GM23338 (cell line): ENCODE data around the gene CRYGB. TPM values are rescaled to one million over a fixed set of nuclear protein-coding genes. Genes with fewer than 3 reads are reported as not detected.

Experiments
- ATAC-seq: fragments of 200-7000 bp; cut with Tn5 transposase; 3 replicates; pipeline ENCODE4 v1.9.1; 2020
- DNase-seq: peaks from one replicate; pipeline ENCODE4 v3.0.0-alpha.2; 2015; ENCODE audit warnings: low spot score
- H2AFZ ChIP-seq: fragments of 200-600 bp; sonication (generic); 2 replicates; pipeline ENCODE4 v1.8.0; 2016; ENCODE audit warnings: antibody characterized with exemption, mild to moderate bottlenecking, moderate library complexity
- H3F3A ChIP-seq: fragments of 200-600 bp; sonication (generic); replicated peaks from 2 replicates; pipeline ENCODE4 v1.8.0; 2017; ENCODE audit warnings: antibody characterized with exemption, mixed run types, low read depth
- H3K27ac ChIP-seq: fragments of 200-600 bp; sonication (generic); 2 replicates; pipeline ENCODE4 v1.6.1; 2016; ENCODE audit warnings: low read depth
- H3K27me3 ChIP-seq: fragments of 200-600 bp; sonication (generic); 2 replicates; pipeline ENCODE4 v1.8.0; 2016; ENCODE audit warnings: mild to moderate bottlenecking, mixed run types, moderate library complexity; ENCODE audit not compliant: insufficient read depth
- H3K36me3 ChIP-seq: fragments of 200-600 bp; sonication (generic); 2 replicates; pipeline ENCODE4 v1.8.0; 2016; ENCODE audit warnings: mild to moderate bottlenecking; ENCODE audit not compliant: insufficient read depth
- H3K4me1 ChIP-seq: fragments of 200-600 bp; sonication (generic); 2 replicates; pipeline ENCODE4 v1.8.0; 2016; ENCODE audit warnings: mild to moderate bottlenecking, moderate library complexity; ENCODE audit not compliant: insufficient read depth
- H3K4me2 ChIP-seq: fragments of 200-600 bp; sonication (generic); 2 replicates; pipeline ENCODE4 v1.7.1; 2017; ENCODE audit warnings: mixed run types
- H3K4me3 ChIP-seq: fragments of 200-600 bp; sonication (generic); 2 replicates; pipeline ENCODE4 v1.6.1; 2016; ENCODE audit warnings: mixed run types
- H3K79me2 ChIP-seq: fragments of 200-600 bp; sonication (generic); replicated peaks from 2 replicates; pipeline ENCODE4 v1.8.0; 2017; ENCODE audit warnings: mild to moderate bottlenecking; ENCODE audit not compliant: insufficient read depth
- H3K9me2 ChIP-seq: fragments of 200-600 bp; sonication (generic); 2 replicates; pipeline ENCODE4 v1.8.0; 2017; ENCODE audit not compliant: insufficient read depth
- H4K20me1 ChIP-seq: fragments of 200-600 bp; sonication (generic); replicated peaks from 2 replicates; pipeline ENCODE4 v1.8.0; 2017; ENCODE audit warnings: mild to moderate bottlenecking; ENCODE audit not compliant: insufficient read depth
- H3K27ac Mint-ChIP-seq: 2 replicates; pipeline ENCODE4 v1.8.0; 2020; ENCODE audit warnings: inconsistent platforms, mild to moderate bottlenecking, moderate library complexity, mixed read lengths
- H3K27me3 Mint-ChIP-seq: 3 replicates; pipeline ENCODE4 v1.8.0; 2022; ENCODE audit warnings: low read depth, mild to moderate bottlenecking, moderate library complexity, mixed read lengths, inconsistent platforms; ENCODE audit not compliant: insufficient read depth, poor library complexity
- H3K36me3 Mint-ChIP-seq: 3 replicates; pipeline ENCODE4 v1.8.0; 2021; ENCODE audit warnings: low read depth, mild to moderate bottlenecking, inconsistent platforms, moderate library complexity, mixed read lengths
- H3K4me1 Mint-ChIP-seq: 3 replicates; pipeline ENCODE4 v1.8.0; 2020; ENCODE audit warnings: mild to moderate bottlenecking, inconsistent platforms, mixed read lengths
- H3K4me3 Mint-ChIP-seq: 3 replicates; pipeline ENCODE4 v1.8.0; 2021; ENCODE audit warnings: moderate library complexity, mild to moderate bottlenecking, inconsistent platforms, mixed read lengths
- H3K9me3 Mint-ChIP-seq: 3 replicates; pipeline ENCODE4 v1.8.0; 2020; ENCODE audit warnings: moderate library complexity, mild to moderate bottlenecking, inconsistent platforms, mixed read lengths
- CREB1 ChIP-seq: fragments of 250-450 bp; sonication (Bioruptor Pico); IDR thresholded peaks from 2 replicates; pipeline ENCODE4 v1.5.0; 2020; ENCODE audit warnings: low read depth, mild to moderate bottlenecking, moderate library complexity
- EZH2 ChIP-seq: fragments of 200-600 bp; sonication (generic); IDR thresholded peaks from one replicate; pipeline ENCODE4 v1.8.0; 2017; ENCODE audit warnings: antibody characterized with exemption, mild to moderate bottlenecking, low read depth; ENCODE audit not compliant: unreplicated experiment
- EZH2phosphoT487 ChIP-seq: fragments of 200-600 bp; sonication (generic); IDR thresholded peaks from one replicate; pipeline ENCODE4 v1.8.1; 2018; ENCODE audit warnings: antibody characterized with exemption; ENCODE audit not compliant: unreplicated experiment
- JUNB ChIP-seq: IDR thresholded peaks from one replicate; pipeline ENCODE4 v1.6.1; 2016; ENCODE audit warnings: antibody characterized with exemption; ENCODE audit not compliant: unreplicated experiment
- NANOG ChIP-seq: IDR thresholded peaks from 2 replicates; pipeline ENCODE4 v1.6.1; 2016; ENCODE audit warnings: antibody characterized with exemption, borderline replicate concordance
- POLR2AphosphoS5 ChIP-seq: IDR thresholded peaks from 2 replicates; pipeline ENCODE4 v1.6.1; 2016; ENCODE audit warnings: antibody characterized with exemption, low read depth
- STAT1 ChIP-seq: IDR thresholded peaks from one replicate; pipeline ENCODE4 v1.6.1; 2016; ENCODE audit warnings: antibody characterized with exemption; ENCODE audit not compliant: unreplicated experiment
- ZNF114 ChIP-seq: fragments of 250-450 bp; sonication (Bioruptor Pico); IDR thresholded peaks from 2 replicates; pipeline ENCODE4 v1.5.0; 2020; ENCODE audit warnings: mild to moderate bottlenecking, moderate library complexity
- ZNF331 ChIP-seq: fragments of 250-450 bp; sonication (Bioruptor Pico); IDR thresholded peaks from 2 replicates; pipeline ENCODE4 v1.5.0; 2020; ENCODE audit warnings: low read depth, mild to moderate bottlenecking, moderate library complexity
- polyA plus RNA-seq: library from polyadenylated mRNA; unstranded; fragments of >200 nt; fragmentation: Nextera tagmentation; extraction: Ambion mirVana; gene quantifications from 2 replicates; pipeline ENCODE4 v1.2.1, GENCODE V29; 2016
- total RNA-seq: library from RNA; depleted of rRNA; stranded (reverse); fragments of >200 nt; shearing (Covaris generic); gene quantifications from 2 replicates; pipeline ENCODE4 v1.2.3, GENCODE V29; 2014
- TF ChIP-seq, protein P1 (sequence below), 2 experiments: fragments of 200-600 bp in 1 of 2; sonication (generic) in 1 of 2; conservative IDR thresholded peaks; 2 replicates each; pipeline versions ENCODE4 v1.5.1 to v1.6.1; 2016 to 2017; ENCODE audit warnings: antibody characterized with exemption in 2 of 2, low read depth in 2 of 2, mild to moderate bottlenecking in 2 of 2, moderate library complexity in 1 of 2
- TF ChIP-seq, protein P2 (sequence below): IDR thresholded peaks from 2 replicates; pipeline ENCODE4 v1.6.1; 2016; ENCODE audit warnings: antibody characterized with exemption
- TF ChIP-seq, protein P3 (sequence below): fragments of 250-450 bp; sonication (Bioruptor Pico); IDR thresholded peaks from 2 replicates; pipeline ENCODE4 v1.5.0; 2020; ENCODE audit warnings: mild to moderate bottlenecking, moderate library complexity
- TF ChIP-seq, protein P4 (sequence below): IDR thresholded peaks from one replicate; pipeline ENCODE4 v1.6.1; 2018; ENCODE audit warnings: antibody characterized with exemption; ENCODE audit not compliant: unreplicated experiment

Gene CRYGB
- total and polyA plus RNA-seq, 2 experiments from 2014 or later = 0.92 to 1.9 TPM

DNA sequence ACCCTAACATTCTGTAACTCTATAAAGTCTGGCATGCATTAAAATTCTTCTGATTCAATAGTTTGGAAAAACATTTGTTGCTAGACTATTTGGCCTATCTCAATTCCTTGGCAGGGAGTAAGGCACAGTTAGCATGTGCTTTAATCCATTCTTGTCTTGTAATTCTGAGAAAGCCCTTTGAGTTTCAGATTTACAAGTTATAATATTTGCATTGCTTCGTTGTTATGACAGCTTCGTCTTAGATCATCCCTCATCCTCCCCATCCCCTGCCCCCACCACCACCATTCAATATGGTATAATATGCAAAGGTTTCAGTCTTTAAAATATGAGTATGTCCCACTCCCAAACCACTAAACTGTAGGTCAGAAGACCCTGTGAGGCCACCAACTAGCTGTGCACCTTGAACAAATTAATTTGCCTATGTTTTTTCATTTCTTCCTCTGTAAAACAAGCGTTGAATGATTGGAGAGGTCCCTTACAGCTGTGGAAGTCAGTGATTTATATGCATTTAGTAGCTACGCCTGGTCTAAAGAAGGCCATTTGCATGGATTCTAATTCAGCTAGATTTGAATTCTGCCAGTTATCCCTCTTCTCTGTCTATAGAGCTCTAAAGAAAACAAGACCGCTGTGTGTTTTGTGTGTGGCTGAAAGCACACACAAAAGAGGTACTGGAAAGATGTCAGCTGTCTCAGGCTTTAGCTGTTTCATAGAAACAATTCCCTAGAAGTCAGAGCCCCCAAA is 43.3 kb upstream of the CRYGB start:
- TF ChIP-seq, protein P1, sequence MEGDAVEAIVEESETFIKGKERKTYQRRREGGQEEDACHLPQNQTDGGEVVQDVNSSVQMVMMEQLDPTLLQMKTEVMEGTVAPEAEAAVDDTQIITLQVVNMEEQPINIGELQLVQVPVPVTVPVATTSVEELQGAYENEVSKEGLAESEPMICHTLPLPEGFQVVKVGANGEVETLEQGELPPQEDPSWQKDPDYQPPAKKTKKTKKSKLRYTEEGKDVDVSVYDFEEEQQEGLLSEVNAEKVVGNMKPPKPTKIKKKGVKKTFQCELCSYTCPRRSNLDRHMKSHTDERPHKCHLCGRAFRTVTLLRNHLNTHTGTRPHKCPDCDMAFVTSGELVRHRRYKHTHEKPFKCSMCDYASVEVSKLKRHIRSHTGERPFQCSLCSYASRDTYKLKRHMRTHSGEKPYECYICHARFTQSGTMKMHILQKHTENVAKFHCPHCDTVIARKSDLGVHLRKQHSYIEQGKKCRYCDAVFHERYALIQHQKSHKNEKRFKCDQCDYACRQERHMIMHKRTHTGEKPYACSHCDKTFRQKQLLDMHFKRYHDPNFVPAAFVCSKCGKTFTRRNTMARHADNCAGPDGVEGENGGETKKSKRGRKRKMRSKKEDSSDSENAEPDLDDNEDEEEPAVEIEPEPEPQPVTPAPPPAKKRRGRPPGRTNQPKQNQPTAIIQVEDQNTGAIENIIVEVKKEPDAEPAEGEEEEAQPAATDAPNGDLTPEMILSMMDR (conservative IDR thresholded peaks at IDR 0.05; ENCODE audit: low read depth in 2 of 2) = no peak
- TF ChIP-seq, protein P2, sequence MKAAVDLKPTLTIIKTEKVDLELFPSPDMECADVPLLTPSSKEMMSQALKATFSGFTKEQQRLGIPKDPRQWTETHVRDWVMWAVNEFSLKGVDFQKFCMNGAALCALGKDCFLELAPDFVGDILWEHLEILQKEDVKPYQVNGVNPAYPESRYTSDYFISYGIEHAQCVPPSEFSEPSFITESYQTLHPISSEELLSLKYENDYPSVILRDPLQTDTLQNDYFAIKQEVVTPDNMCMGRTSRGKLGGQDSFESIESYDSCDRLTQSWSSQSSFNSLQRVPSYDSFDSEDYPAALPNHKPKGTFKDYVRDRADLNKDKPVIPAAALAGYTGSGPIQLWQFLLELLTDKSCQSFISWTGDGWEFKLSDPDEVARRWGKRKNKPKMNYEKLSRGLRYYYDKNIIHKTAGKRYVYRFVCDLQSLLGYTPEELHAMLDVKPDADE = no peak
- TF ChIP-seq, protein P3, sequence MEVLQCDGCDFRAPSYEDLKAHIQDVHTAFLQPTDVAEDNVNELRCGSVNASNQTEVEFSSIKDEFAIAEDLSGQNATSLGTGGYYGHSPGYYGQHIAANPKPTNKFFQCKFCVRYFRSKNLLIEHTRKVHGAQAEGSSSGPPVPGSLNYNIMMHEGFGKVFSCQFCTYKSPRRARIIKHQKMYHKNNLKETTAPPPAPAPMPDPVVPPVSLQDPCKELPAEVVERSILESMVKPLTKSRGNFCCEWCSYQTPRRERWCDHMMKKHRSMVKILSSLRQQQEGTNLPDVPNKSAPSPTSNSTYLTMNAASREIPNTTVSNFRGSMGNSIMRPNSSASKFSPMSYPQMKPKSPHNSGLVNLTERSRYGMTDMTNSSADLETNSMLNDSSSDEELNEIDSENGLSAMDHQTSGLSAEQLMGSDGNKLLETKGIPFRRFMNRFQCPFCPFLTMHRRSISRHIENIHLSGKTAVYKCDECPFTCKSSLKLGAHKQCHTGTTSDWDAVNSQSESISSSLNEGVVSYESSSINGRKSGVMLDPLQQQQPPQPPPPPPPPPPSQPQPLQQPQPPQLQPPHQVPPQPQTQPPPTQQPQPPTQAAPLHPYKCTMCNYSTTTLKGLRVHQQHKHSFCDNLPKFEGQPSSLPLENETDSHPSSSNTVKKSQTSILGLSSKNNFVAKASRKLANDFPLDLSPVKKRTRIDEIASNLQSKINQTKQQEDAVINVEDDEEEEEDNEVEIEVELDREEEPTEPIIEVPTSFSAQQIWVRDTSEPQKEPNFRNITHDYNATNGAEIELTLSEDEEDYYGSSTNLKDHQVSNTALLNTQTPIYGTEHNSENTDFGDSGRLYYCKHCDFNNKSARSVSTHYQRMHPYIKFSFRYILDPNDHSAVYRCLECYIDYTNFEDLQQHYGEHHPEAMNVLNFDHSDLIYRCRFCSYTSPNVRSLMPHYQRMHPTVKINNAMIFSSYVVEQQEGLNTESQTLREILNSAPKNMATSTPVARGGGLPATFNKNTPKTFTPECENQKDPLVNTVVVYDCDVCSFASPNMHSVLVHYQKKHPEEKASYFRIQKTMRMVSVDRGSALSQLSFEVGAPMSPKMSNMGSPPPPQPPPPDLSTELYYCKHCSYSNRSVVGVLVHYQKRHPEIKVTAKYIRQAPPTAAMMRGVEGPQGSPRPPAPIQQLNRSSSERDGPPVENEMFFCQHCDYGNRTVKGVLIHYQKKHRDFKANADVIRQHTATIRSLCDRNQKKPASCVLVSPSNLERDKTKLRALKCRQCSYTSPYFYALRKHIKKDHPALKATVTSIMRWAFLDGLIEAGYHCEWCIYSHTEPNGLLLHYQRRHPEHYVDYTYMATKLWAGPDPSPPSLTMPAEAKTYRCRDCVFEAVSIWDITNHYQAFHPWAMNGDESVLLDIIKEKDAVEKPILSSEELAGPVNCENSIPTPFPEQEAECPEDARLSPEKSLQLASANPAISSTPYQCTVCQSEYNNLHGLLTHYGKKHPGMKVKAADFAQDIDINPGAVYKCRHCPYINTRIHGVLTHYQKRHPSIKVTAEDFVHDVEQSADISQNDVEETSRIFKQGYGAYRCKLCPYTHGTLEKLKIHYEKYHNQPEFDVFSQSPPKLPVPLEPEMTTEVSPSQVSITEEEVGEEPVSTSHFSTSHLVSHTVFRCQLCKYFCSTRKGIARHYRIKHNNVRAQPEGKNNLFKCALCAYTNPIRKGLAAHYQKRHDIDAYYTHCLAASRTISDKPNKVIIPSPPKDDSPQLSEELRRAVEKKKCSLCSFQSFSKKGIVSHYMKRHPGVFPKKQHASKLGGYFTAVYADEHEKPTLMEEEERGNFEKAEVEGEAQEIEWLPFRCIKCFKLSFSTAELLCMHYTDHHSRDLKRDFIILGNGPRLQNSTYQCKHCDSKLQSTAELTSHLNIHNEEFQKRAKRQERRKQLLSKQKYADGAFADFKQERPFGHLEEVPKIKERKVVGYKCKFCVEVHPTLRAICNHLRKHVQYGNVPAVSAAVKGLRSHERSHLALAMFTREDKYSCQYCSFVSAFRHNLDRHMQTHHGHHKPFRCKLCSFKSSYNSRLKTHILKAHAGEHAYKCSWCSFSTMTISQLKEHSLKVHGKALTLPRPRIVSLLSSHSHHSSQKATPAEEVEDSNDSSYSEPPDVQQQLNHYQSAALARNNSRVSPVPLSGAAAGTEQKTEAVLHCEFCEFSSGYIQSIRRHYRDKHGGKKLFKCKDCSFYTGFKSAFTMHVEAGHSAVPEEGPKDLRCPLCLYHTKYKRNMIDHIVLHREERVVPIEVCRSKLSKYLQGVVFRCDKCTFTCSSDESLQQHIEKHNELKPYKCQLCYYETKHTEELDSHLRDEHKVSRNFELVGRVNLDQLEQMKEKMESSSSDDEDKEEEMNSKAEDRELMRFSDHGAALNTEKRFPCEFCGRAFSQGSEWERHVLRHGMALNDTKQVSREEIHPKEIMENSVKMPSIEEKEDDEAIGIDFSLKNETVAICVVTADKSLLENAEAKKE (CRISPR knock-in tag) = no peak
- TF ChIP-seq STAT1 (no peak), POLR2AphosphoS5 (no peak), ZNF114 (CRISPR knock-in tag) (no peak), JUNB (no peak), NANOG (no peak), ZNF331 (CRISPR knock-in tag) (no peak), CREB1 (no peak), EZH2phosphoT487 (no peak), EZH2 (no peak)
- TF ChIP-seq, protein P4, sequence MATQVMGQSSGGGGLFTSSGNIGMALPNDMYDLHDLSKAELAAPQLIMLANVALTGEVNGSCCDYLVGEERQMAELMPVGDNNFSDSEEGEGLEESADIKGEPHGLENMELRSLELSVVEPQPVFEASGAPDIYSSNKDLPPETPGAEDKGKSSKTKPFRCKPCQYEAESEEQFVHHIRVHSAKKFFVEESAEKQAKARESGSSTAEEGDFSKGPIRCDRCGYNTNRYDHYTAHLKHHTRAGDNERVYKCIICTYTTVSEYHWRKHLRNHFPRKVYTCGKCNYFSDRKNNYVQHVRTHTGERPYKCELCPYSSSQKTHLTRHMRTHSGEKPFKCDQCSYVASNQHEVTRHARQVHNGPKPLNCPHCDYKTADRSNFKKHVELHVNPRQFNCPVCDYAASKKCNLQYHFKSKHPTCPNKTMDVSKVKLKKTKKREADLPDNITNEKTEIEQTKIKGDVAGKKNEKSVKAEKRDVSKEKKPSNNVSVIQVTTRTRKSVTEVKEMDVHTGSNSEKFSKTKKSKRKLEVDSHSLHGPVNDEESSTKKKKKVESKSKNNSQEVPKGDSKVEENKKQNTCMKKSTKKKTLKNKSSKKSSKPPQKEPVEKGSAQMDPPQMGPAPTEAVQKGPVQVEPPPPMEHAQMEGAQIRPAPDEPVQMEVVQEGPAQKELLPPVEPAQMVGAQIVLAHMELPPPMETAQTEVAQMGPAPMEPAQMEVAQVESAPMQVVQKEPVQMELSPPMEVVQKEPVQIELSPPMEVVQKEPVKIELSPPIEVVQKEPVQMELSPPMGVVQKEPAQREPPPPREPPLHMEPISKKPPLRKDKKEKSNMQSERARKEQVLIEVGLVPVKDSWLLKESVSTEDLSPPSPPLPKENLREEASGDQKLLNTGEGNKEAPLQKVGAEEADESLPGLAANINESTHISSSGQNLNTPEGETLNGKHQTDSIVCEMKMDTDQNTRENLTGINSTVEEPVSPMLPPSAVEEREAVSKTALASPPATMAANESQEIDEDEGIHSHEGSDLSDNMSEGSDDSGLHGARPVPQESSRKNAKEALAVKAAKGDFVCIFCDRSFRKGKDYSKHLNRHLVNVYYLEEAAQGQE = no peak
- H3K4me3 ChIP-seq = no peak overlapping the region
- no peak overlapping the region for H3K27ac ChIP-seq
- Mint-ChIP-seq H3K27me3 (peaks cover 2% of the 10 kb centered on the region), H3K9me3 (no peaks in the 10 kb centered on the region), H3K27ac (no peak overlapping the region), H3K4me3 (no peak overlapping the region), H3K4me1 (peaks cover 59% of the 10 kb centered on the region), H3K36me3 (no peaks in the 10 kb centered on the region)
- H3K79me2 ChIP-seq = no peaks in the 10 kb centered on the region
- no peaks in the 10 kb centered on the region for H3K9me2 ChIP-seq
- 0 out of 2 replicates have a peak, but pooled peaks cover 3% of the 10 kb centered on the region for H3F3A ChIP-seq
- DNase-seq = no peak
- H2AFZ ChIP-seq = no peak overlapping the region; the same call in 1 of the 2 replicates
- H4K20me1 ChIP-seq = no peaks in the 10 kb centered on the region
- H3K4me2 ChIP-seq = peak overlapping the region; percentile 66
- H3K36me3 ChIP-seq = no peaks in the 10 kb centered on the region
- H3K4me1 ChIP-seq = peaks cover 51% of the 10 kb centered on the region
- ATAC-seq = no peak
- no peaks in the 10 kb centered on the region for H3K27me3 ChIP-seq
